GM19099 (cell line): ENCODE results near the gene NFIA.

ENCODE experiments used
- POLR2A ChIP-seq: IDR thresholded peaks from 3 replicates; pipeline ENCODE4 v1.6.1; 2011; ENCODE audit warnings: low read depth; ENCODE audit not compliant: insufficient read length; ENCODE audit errors: extremely low read depth

NFIA gene

GRCh38 chr1:61450454-61450853 is 368.1 kb downstream of the NFIA start:
- TF ChIP-seq POLR2A, result no peak

GRCh38 chr1:61450872-61451571 is 368.7 kb downstream of the NFIA start:
- no peak for TF ChIP-seq POLR2A

DNA sequence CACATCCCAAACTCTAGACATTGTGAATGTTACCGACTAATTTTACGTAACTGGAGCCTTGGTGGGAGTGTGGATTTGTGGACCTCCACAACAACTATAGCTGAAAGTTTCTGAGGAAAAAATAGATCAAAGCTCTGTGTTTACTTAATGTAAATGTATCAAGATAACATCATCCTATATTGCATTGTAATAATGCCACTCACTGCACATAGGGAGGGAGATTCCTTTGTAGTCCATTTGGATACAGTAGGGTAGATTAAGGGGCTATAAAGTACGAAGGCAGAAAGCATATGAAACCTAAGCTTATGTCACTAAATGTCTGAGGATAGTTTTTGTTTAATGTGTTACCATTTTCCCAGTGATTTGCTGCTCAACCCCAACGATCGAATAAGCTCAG is 369.2 kb downstream of the NFIA start:
- no peak for TF ChIP-seq POLR2A

DNA sequence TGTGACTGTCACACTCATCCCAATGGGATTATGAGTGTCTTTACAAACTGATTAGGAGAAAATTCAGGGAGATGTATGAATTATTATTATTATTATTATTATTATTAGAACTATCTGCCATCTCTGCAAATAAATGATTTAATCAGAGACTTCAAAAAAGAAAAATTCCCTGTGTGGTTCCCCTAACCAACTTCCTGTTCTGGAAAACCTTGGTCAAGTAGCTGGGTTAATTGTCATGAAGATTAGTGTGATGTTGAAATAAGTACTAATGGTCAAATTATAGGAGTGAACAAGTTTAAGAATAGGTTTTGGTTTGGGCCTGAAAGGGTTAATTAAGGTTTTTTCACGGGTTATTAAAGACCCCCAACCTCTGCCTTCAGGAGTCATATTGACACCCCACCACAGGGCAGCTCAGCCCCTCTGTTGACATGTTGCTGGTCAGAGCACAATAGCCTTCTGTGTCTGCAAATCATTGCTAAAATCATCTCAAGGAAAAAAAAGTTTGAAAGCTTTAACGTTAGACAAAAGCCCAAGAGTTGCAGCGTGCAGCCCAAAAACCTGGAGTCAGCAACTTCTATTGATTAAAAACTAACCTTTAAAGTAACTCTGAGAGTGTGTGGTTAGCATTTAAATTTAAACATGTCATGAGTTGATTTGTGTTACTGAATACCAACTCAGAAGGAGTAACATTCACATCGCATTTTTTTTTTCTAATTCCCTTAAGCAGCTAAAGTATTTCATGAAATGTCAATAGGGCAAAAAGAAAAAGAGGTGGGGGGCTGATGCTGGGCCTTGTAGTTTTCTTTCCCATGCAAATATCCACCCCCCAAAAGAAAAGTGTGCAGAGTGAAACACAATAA is 370.0 kb downstream of the NFIA start:
- no peak for TF ChIP-seq POLR2A

DNA sequence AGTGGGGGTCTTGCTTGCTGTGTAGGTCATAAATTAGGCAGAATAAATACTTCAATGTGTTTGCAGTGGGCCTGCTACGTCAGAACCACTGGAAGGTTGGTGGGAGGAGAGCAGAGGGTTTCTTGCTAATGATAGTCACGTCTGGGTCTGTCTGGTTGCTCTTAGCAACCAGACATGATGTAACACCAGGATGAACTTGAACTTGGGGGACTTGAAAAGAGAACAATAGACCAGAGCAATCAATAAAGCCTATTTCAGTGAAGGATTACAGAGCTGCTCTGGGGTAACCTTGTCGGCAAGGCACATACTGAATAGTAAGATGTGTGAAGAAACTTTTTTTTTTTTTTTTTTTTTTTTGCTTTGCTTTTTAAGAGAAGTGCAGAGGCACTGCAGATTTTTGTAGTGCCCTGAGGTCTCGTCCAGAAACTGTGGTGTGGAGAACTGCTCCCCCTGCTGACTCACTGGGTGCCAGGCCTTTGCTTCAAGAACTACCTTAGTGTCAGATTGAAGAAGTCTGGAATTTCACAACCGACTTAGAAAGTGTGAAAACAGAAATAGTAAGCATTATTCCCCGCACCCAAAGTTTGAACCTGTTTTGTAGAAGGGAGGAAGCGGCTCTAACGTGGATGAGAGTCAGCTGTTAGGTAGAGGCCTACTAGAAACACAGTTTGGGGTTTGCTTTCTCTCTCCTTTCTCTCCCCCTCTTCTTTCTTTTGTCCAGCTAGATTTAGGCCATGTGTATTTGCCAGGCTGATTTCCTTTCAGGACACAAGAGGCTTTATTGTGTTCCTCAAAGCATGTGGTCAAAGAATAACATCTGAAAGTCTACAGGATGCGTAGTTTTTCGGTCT is 371.0 kb downstream of the NFIA start:
- no peak for TF ChIP-seq POLR2A

GRCh38 chr1:61455400-61455799 is 373.0 kb downstream of the NFIA start:
- TF ChIP-seq POLR2A, result no peak

GRCh38 chr1:61457526-61458040 is 375.2 kb downstream of the NFIA start:
- TF ChIP-seq POLR2A, result no peak

- no peak for TF ChIP-seq POLR2A
Observed at GRCh38 chr1:61459345-61459744, 377.0 kb downstream of the NFIA start.

GRCh38 chr1:61460191-61460590 is 377.8 kb downstream of the NFIA start:
- TF ChIP-seq POLR2A, result no peak

DNA sequence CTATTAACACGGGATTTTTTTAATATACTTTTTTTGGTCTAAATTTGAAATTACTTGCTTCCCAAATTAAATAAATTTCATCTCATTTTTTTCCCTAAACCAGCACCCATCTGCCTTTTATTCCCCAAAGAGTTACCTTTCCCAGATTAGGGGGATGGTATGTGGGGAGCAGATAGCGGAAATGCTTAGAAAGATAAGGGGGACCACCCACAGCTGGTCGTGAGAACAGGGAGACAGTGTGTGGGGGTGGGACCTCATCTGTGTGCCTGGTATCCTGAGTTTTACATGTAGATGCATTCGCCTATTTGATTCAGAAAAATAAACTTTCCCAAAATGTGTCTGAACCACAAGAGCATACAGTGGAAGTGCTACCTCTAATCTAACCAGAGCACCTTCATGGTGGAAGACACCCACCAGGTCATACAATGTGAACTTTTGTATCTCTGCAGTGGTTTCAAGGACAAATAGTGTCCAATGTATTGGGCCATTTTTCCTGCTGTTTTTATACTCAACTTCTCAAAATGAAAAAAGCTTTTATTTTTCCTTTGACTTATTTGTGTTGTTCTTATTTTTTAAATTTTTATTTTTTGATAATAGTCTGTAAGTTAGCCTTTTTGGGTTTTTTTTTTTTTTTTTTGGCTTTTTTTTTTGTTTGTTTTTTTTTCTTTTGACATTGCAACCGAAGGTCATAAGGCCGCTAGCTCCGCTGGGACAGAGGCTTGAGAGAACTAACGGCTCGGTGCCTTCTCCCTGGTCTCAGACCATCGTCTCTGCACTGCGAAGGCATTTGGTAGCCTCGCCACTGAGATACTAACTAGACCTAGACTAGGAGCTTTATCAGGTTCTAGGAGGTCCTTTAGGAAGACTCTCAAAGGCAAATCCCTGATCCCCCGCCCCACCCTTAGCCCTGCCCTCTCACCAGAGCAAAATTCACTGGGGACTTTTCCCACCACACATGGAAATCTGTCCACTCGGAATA is 379.3 kb downstream of the NFIA start:
- no peak for TF ChIP-seq POLR2A

GRCh38 chr1:61462628-61463027 is 380.3 kb downstream of the NFIA start:
- TF ChIP-seq POLR2A, result no peak

- no peak for TF ChIP-seq POLR2A
Observed at GRCh38 chr1:61463220-61463619, 380.9 kb downstream of the NFIA start.

- TF ChIP-seq POLR2A, result no peak
Observed at GRCh38 chr1:61469365-61469764, 387.0 kb downstream of the NFIA start.

- no peak for TF ChIP-seq POLR2A
Observed at GRCh38 chr1:61472876-61473275, 390.5 kb downstream of the NFIA start.

- no peak for TF ChIP-seq POLR2A
Observed at GRCh38 chr1:61474269-61474817, 392.0 kb downstream of the NFIA start.
